Heart right ventricle (tissue), 16 donors: Measurements from ENCODE around the gene YIF1B. TPM values are rescaled to one million over a fixed set of nuclear protein-coding genes. Genes with fewer than 3 reads are reported as not detected.
A peak's percentile ranks its signal among the peaks of the same experiment; 100 is the strongest.

Experiments used
- ATAC-seq, 8 donors: fragments of 200-7000 bp; cut with Tn5 transposase; one replicate each; pipeline ENCODE4 v1.9.1; 2020; ENCODE audit warnings: mild to moderate bottlenecking in 8 of 8, moderate library complexity in 8 of 8, moderate number of reproducible peaks in 1 of 8
- DNase-seq, 2 donors: peaks; one replicate each; pipeline ENCODE4 v3.0.0-alpha.2; 2020
- H3K27ac ChIP-seq, 10 donors: fragments of 200-600 bp; sonication (generic) in 2 of 10; one replicate each; pipeline versions ENCODE4 v1.5.0 to v1.8.0; 2020 to 2022; ENCODE audit warnings: mild to moderate bottlenecking in 3 of 10
- H3K27me3 ChIP-seq, 7 donors: fragments of 200-600 bp; one replicate each; pipeline ENCODE4 v1.8.0; 2021 to 2022; ENCODE audit warnings: mild to moderate bottlenecking in 2 of 7
- H3K36me3 ChIP-seq, 9 donors: fragments of 200-600 bp; sonication (generic) in 1 of 9; one replicate each; pipeline versions ENCODE4 v1.5.0 to v1.8.0; 2020 to 2022; ENCODE audit warnings: mild to moderate bottlenecking in 2 of 9
- H3K4me1 ChIP-seq, 9 donors: fragments of 200-600 bp; sonication (generic) in 1 of 9; one replicate each; pipeline versions ENCODE4 v1.5.0 to v1.8.0; 2020 to 2022; ENCODE audit warnings: mild to moderate bottlenecking in 4 of 9
- H3K4me3 ChIP-seq, 10 donors: fragments of 200-600 bp; sonication (generic) in 2 of 10; one replicate each; pipeline versions ENCODE4 v1.5.0 to v1.8.0; 2020 to 2022; ENCODE audit warnings: mild to moderate bottlenecking in 7 of 10, moderate library complexity in 2 of 10
- H3K9me3 ChIP-seq, 11 donors: fragments of 200-600 bp in 10 of 11; sonication (generic) in 2 of 11; one replicate each; pipeline versions ENCODE4 v1.5.0 to v1.8.0; 2013 to 2022; ENCODE audit warnings: mild to moderate bottlenecking in 2 of 11, control low read depth in 1 of 11, moderate library complexity in 1 of 11
- CTCF ChIP-seq, 9 donors: fragments of 200-600 bp; sonication (generic) in 2 of 9; IDR thresholded peaks; one replicate each; pipeline versions ENCODE4 v1.5.0 to v1.8.0; 2021 to 2022; ENCODE audit warnings: antibody characterized with exemption in 9 of 9, mild to moderate bottlenecking in 5 of 9, moderate library complexity in 1 of 9
- WGBS, 2 donors: extraction: QIAGEN DNeasy Blood & Tissue Kit; methylation state at CpG; one replicate each; pipeline ENCODE4 v1.1.7; 2013; ENCODE audit warnings: inconsistent platforms in 1 of 2; 5-methylcytosine and 5-hydroxymethylcytosine counted together
- intact Hi-C, 10 donors: fragments of 100-400 bp; cut with DNase I; formaldehyde crosslinking; loops; one replicate each; pipeline versions ENCODE4 v1.11.1 to v1.14.2; 2022
- polyA plus RNA-seq, 2 donors: library from polyadenylated mRNA; stranded (reverse); fragments of 200-250 nt; gene quantifications; one replicate each; pipeline ENCODE4 v1.2.3, GENCODE V29; 2013
- total RNA-seq, 10 donors: library from RNA; stranded (reverse); fragmentation: NEBNext Ultra II Directional in 3 of 10; extraction: Animal tissue kit (Norgen Biotek cat#: 25700) in 3 of 10; gene quantifications; one replicate each; pipeline versions ENCODE4 v1.2.1 to v1.2.4, GENCODE V29; 2021 to 2023
- donor health status: Arrhythmogenic right ventricular cardiomyopathy.
- donor health status: ischemic (EF 13 %, LVEDD 7.1; RV severe dilation, severe dysfunction).
- donor health status: healthy with polysubstance abuse.
- donor health status: DM: no; HTN: yes; CAD: no.
- donor health status: DM: no; HTN: no; CAD: no.
- donor health status: ischemic (EF 25% LVEDD 6.9; RV normal size, moderate dysfunction).
- donor health status: ischemic (EF 25% LVEDD 5.7; RV mildly dilated, moderate dysfunction).
- donor health status: healthy.
- donor health status: DM: yes; HTN: yes; CAD: no.
- donor health status: Ischemic cardiomyopathy.
- donor health status: ischemic (EF 35%, LVEDD 5.7; RV mildly dilated, moderate dysfunction).
- donor health status: nonischemic (EF 11% LVEDD 7.7; RV severe dilation, severe dysfunction).
- donor health status: DM: yes; HTN: yes; CAD: no.
- donor health status: PGD.
- donor health status: ischemic (EF 29% LVEDD 5.4; RV normal size, mild dysfunction).
- donor health status: nonischemic (EF 23%, LVEDD 6.1; RV moderate dilation, normal function).

YIF1B gene
- total and polyA plus RNA-seq, 12 donors = 24.3 to 115 (median 30.8) TPM

DNA sequence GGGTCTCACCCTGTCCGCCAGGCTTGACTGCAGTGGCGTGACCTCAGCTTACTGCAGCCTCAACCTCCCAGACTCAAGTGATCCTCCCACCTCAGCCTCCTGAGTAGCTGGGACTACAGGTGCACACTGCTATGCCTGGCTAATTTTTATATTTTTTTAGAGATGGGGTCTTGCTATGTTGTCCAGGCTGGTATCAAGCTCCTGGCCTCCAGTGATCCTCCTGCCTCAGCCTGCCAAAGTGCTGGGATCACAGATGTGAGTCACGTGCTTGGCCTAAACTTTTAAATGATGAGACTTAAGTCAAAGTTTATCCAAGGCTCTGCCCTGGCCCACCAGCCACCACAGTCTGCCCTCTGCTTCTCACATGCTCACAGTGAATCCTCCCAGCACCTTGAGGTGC is 9.5 kb downstream of the YIF1B start:
- Histone ChIP-seq H3K4me1 (peaks cover 0 to 15% (median 0%) of the 10 kb centered on the region in 9 donors), H3K27ac (no peak overlapping the region), H3K9me3 (no peaks in the 10 kb centered on the region), H3K27me3 (no peaks in the 10 kb centered on the region), H3K4me3 (no peak overlapping the region), H3K36me3 (peaks cover 0 to 55% (median 17%) of the 10 kb centered on the region in 9 donors)
- 94 to 96% methylated on average over 3 of the region's 3 CpGs for WGBS, 2 donors
- intact Hi-C loops = no loop called here
- ATAC-seq = no peak
- no peak for TF ChIP-seq CTCF (IDR thresholded peaks at IDR 0.05)
- DNase-seq = no peak

GRCh38 chr19:38304866-38305429 is 10.8 kb downstream of the YIF1B start:
- intact Hi-C loops = no loop called here
- H3K27me3 ChIP-seq = no peaks in the 10 kb centered on the region
- DNase-seq (peak; percentile 32 to 44), ATAC-seq (peak; percentile 13 to 80 (median 72))
- peak overlapping the region in 8 of 10 donors; percentile 13 to 40 (median 28) for H3K4me3 ChIP-seq
- TF ChIP-seq CTCF (IDR thresholded peaks at IDR 0.05) = no peak
- no peaks in the 10 kb centered on the region for H3K9me3 ChIP-seq
- H3K4me1 ChIP-seq = peaks cover 0 to 15% (median 0%) of the 10 kb centered on the region in 9 donors
- peaks cover 0 to 55% (median 17%) of the 10 kb centered on the region in 9 donors for H3K36me3 ChIP-seq
- peak overlapping the region in 7 of 10 donors; percentile 24 to 85 (median 34) for H3K27ac ChIP-seq
- WGBS, 2 donors = 61 to 63% methylated on average over 29 of the region's 29 CpGs

- Histone ChIP-seq H3K36me3 (peaks cover 0 to 53% (median 17%) of the 10 kb centered on the region in 9 donors), H3K9me3 (no peaks in the 10 kb centered on the region), H3K4me3 (peak overlapping the region in 7 of 10 donors; percentile 18 to 40 (median 30)), H3K27ac (peak overlapping the region in 8 of 10 donors; percentile 16 to 85 (median 40)), H3K4me1 (peaks cover 0 to 15% (median 0%) of the 10 kb centered on the region in 9 donors), H3K27me3 (no peaks in the 10 kb centered on the region)
- peak in 7 of 8 donors; percentile 3 to 15 (median 7) for ATAC-seq
- intact Hi-C loops = no loop called here
- DNase-seq = no peak
- 76 to 77% methylated on average over 23 to 27 of the region's 27 CpGs for WGBS, 2 donors
- no peak for TF ChIP-seq CTCF (IDR thresholded peaks at IDR 0.05)
Observed at GRCh38 chr19:38304352-38304865, 11.3 kb downstream of the YIF1B start.

DNA sequence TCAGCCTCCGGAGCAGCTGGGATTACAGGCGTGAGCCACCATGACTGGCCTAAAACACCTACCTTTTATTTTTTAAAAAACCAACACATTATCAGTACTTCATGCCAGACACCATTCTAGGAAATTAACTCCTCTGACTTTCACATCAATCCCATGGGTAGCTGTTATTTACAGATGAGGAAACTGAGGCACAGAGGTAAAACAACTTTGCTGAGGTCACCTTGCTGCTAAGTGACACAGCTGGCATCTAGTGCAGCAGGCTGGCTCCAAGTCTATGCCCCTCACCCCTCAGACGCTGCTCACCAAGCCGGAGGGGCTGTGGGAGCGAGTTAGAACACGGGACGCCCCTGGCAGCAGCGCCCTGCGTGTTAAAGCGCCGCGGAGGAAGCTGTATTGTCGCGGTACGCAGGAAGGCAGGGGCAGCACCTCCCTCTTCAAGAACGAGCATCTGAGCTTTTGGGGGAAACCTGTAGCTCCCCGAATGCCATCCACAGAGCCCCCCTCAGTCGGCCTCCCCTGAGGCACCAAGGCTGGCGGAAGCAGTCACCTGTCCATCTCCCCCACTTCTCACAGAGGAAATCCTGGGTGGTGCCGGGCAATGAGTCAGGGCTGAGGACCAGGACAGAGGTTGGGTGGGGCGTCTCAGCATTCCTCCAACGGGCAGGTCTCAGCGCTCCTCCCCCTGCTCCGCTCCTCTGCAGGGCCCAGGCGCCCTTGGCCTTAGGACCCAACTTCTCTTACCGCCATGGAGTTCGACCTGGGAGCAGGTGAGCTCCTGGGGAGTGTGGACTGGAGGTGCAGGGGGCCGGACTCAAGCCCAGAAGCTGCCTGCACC is 12.0 kb downstream of the YIF1B start, which contains the start of gene C19orf33:
TSS of gene C19orf33 (plus strand) at position 735 of the 835 bp plus-strand sequence. CDS start at position 746, 11 bp downstream.
- intact Hi-C loops = no loop called here
- DNase-seq (peak in 1 of 2 donors; percentile 36), ATAC-seq (peak in 7 of 8 donors; percentile 38 to 78 (median 70))
- Histone ChIP-seq H3K9me3 (no peaks in the 10 kb centered on the region), H3K36me3 (peaks cover 0 to 46% (median 17%) of the 10 kb centered on the region in 9 donors), H3K4me1 (peaks cover 0 to 15% (median 0%) of the 10 kb centered on the region in 9 donors), H3K27me3 (no peaks in the 10 kb centered on the region), H3K4me3 (peak within 1 kb of the TSS in 8 of 10 donors; percentile 18 to 40 (median 28)), H3K27ac (peak within 1 kb of the TSS in 8 of 10 donors; percentile 16 to 85 (median 40))
- no peak for TF ChIP-seq CTCF (IDR thresholded peaks at IDR 0.05)
- WGBS, 2 donors = 58 to 65% methylated on average over 28 of the region's 28 CpGs
